Measurements from ENCODE around the gene MYOCD.

GRCh38 chr17:12673788-12674187, 8.1 kb downstream of the MYOCD start:
- TF ChIP-seq POLR2AphosphoS5 (IDR thresholded peaks at IDR 0.05): no peak
- TF ChIP-seq, protein P1, sequence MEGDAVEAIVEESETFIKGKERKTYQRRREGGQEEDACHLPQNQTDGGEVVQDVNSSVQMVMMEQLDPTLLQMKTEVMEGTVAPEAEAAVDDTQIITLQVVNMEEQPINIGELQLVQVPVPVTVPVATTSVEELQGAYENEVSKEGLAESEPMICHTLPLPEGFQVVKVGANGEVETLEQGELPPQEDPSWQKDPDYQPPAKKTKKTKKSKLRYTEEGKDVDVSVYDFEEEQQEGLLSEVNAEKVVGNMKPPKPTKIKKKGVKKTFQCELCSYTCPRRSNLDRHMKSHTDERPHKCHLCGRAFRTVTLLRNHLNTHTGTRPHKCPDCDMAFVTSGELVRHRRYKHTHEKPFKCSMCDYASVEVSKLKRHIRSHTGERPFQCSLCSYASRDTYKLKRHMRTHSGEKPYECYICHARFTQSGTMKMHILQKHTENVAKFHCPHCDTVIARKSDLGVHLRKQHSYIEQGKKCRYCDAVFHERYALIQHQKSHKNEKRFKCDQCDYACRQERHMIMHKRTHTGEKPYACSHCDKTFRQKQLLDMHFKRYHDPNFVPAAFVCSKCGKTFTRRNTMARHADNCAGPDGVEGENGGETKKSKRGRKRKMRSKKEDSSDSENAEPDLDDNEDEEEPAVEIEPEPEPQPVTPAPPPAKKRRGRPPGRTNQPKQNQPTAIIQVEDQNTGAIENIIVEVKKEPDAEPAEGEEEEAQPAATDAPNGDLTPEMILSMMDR (IDR thresholded peaks at IDR 0.05): no peak
